GM23338 (cell line): ENCODE data around the gene FNDC1. TPM values are rescaled to one million over a fixed set of nuclear protein-coding genes. Genes with fewer than 3 reads are reported as not detected.

Experiments used
- ATAC-seq: fragments of 200-7000 bp; cut with Tn5 transposase; 3 replicates; pipeline ENCODE4 v1.9.1; 2020
- DNase-seq: peaks from one replicate; pipeline ENCODE4 v3.0.0-alpha.2; 2015; ENCODE audit warnings: low spot score
- H2AFZ ChIP-seq: fragments of 200-600 bp; sonication (generic); 2 replicates; pipeline ENCODE4 v1.8.0; 2016; ENCODE audit warnings: antibody characterized with exemption, mild to moderate bottlenecking, moderate library complexity
- H3F3A ChIP-seq: fragments of 200-600 bp; sonication (generic); replicated peaks from 2 replicates; pipeline ENCODE4 v1.8.0; 2017; ENCODE audit warnings: antibody characterized with exemption, mixed run types, low read depth
- H3K27ac ChIP-seq: fragments of 200-600 bp; sonication (generic); 2 replicates; pipeline ENCODE4 v1.6.1; 2016; ENCODE audit warnings: low read depth
- H3K27me3 ChIP-seq: fragments of 200-600 bp; sonication (generic); 2 replicates; pipeline ENCODE4 v1.8.0; 2016; ENCODE audit warnings: mild to moderate bottlenecking, mixed run types, moderate library complexity; ENCODE audit not compliant: insufficient read depth
- H3K36me3 ChIP-seq: fragments of 200-600 bp; sonication (generic); 2 replicates; pipeline ENCODE4 v1.8.0; 2016; ENCODE audit warnings: mild to moderate bottlenecking; ENCODE audit not compliant: insufficient read depth
- H3K4me1 ChIP-seq: fragments of 200-600 bp; sonication (generic); 2 replicates; pipeline ENCODE4 v1.8.0; 2016; ENCODE audit warnings: mild to moderate bottlenecking, moderate library complexity; ENCODE audit not compliant: insufficient read depth
- H3K4me2 ChIP-seq: fragments of 200-600 bp; sonication (generic); 2 replicates; pipeline ENCODE4 v1.7.1; 2017; ENCODE audit warnings: mixed run types
- H3K4me3 ChIP-seq: fragments of 200-600 bp; sonication (generic); 2 replicates; pipeline ENCODE4 v1.6.1; 2016; ENCODE audit warnings: mixed run types
- H3K79me2 ChIP-seq: fragments of 200-600 bp; sonication (generic); replicated peaks from 2 replicates; pipeline ENCODE4 v1.8.0; 2017; ENCODE audit warnings: mild to moderate bottlenecking; ENCODE audit not compliant: insufficient read depth
- H3K9me2 ChIP-seq: fragments of 200-600 bp; sonication (generic); 2 replicates; pipeline ENCODE4 v1.8.0; 2017; ENCODE audit not compliant: insufficient read depth
- H4K20me1 ChIP-seq: fragments of 200-600 bp; sonication (generic); replicated peaks from 2 replicates; pipeline ENCODE4 v1.8.0; 2017; ENCODE audit warnings: mild to moderate bottlenecking; ENCODE audit not compliant: insufficient read depth
- H3K27ac Mint-ChIP-seq: 2 replicates; pipeline ENCODE4 v1.8.0; 2020; ENCODE audit warnings: inconsistent platforms, mild to moderate bottlenecking, moderate library complexity, mixed read lengths
- H3K27me3 Mint-ChIP-seq: 3 replicates; pipeline ENCODE4 v1.8.0; 2022; ENCODE audit warnings: low read depth, mild to moderate bottlenecking, moderate library complexity, mixed read lengths, inconsistent platforms; ENCODE audit not compliant: insufficient read depth, poor library complexity
- H3K36me3 Mint-ChIP-seq: 3 replicates; pipeline ENCODE4 v1.8.0; 2021; ENCODE audit warnings: low read depth, mild to moderate bottlenecking, inconsistent platforms, moderate library complexity, mixed read lengths
- H3K4me1 Mint-ChIP-seq: 3 replicates; pipeline ENCODE4 v1.8.0; 2020; ENCODE audit warnings: mild to moderate bottlenecking, inconsistent platforms, mixed read lengths
- H3K4me3 Mint-ChIP-seq: 3 replicates; pipeline ENCODE4 v1.8.0; 2021; ENCODE audit warnings: moderate library complexity, mild to moderate bottlenecking, inconsistent platforms, mixed read lengths
- H3K9me3 Mint-ChIP-seq: 3 replicates; pipeline ENCODE4 v1.8.0; 2020; ENCODE audit warnings: moderate library complexity, mild to moderate bottlenecking, inconsistent platforms, mixed read lengths
- CREB1 ChIP-seq: fragments of 250-450 bp; sonication (Bioruptor Pico); IDR thresholded peaks from 2 replicates; pipeline ENCODE4 v1.5.0; 2020; ENCODE audit warnings: low read depth, mild to moderate bottlenecking, moderate library complexity
- EZH2 ChIP-seq: fragments of 200-600 bp; sonication (generic); IDR thresholded peaks from one replicate; pipeline ENCODE4 v1.8.0; 2017; ENCODE audit warnings: antibody characterized with exemption, mild to moderate bottlenecking, low read depth; ENCODE audit not compliant: unreplicated experiment
- JUNB ChIP-seq: IDR thresholded peaks from one replicate; pipeline ENCODE4 v1.6.1; 2016; ENCODE audit warnings: antibody characterized with exemption; ENCODE audit not compliant: unreplicated experiment
- NANOG ChIP-seq: IDR thresholded peaks from 2 replicates; pipeline ENCODE4 v1.6.1; 2016; ENCODE audit warnings: antibody characterized with exemption, borderline replicate concordance
- REST ChIP-seq: IDR thresholded peaks from one replicate; pipeline ENCODE4 v1.6.1; 2018; ENCODE audit warnings: antibody characterized with exemption; ENCODE audit not compliant: unreplicated experiment
- STAT1 ChIP-seq: IDR thresholded peaks from one replicate; pipeline ENCODE4 v1.6.1; 2016; ENCODE audit warnings: antibody characterized with exemption; ENCODE audit not compliant: unreplicated experiment
- ZNF114 ChIP-seq: fragments of 250-450 bp; sonication (Bioruptor Pico); IDR thresholded peaks from 2 replicates; pipeline ENCODE4 v1.5.0; 2020; ENCODE audit warnings: mild to moderate bottlenecking, moderate library complexity
- ZNF331 ChIP-seq: fragments of 250-450 bp; sonication (Bioruptor Pico); IDR thresholded peaks from 2 replicates; pipeline ENCODE4 v1.5.0; 2020; ENCODE audit warnings: low read depth, mild to moderate bottlenecking, moderate library complexity
- polyA plus RNA-seq: library from polyadenylated mRNA; unstranded; fragments of >200 nt; fragmentation: Nextera tagmentation; extraction: Ambion mirVana; gene quantifications from 2 replicates; pipeline ENCODE4 v1.2.1, GENCODE V29; 2016
- total RNA-seq: library from RNA; depleted of rRNA; stranded (reverse); fragments of >200 nt; shearing (Covaris generic); gene quantifications from 2 replicates; pipeline ENCODE4 v1.2.3, GENCODE V29; 2014
- TF ChIP-seq, protein P1 (sequence below): fragments of 250-450 bp; sonication (Bioruptor Pico); IDR thresholded peaks from 2 replicates; pipeline ENCODE4 v1.5.0; 2020; ENCODE audit warnings: mild to moderate bottlenecking, moderate library complexity
- TF ChIP-seq, protein P2 (sequence below): IDR thresholded peaks from 2 replicates; pipeline ENCODE4 v1.6.1; 2016; ENCODE audit warnings: antibody characterized with exemption
- TF ChIP-seq, protein P3 (sequence below), 2 experiments: fragments of 200-600 bp in 1 of 2; sonication (generic) in 1 of 2; conservative IDR thresholded peaks; 2 replicates each; pipeline versions ENCODE4 v1.5.1 to v1.6.1; 2016 to 2017; ENCODE audit warnings: antibody characterized with exemption in 2 of 2, low read depth in 2 of 2, mild to moderate bottlenecking in 2 of 2, moderate library complexity in 1 of 2

FNDC1 gene
- total and polyA plus RNA-seq, 2 experiments from 2014 or later, result 0.38 to 0.57 TPM

DNA sequence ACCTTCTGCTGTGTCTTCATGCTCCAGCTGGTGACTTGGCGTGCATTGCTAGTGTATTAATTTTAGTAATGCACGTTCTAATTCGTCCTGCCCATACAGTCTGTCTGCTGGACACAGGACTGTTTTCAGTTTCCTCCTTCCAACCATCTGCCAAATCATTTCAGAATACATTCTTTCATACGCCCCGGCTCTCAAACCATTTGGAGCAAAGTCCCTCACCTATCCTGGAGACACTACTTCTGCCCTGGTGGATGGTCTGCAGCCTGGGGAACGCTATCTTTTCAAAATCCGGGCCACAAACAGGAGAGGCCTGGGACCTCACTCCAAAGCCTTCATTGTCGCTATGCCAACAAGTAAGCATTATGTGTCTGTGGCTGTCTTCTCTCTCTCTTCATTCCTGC, 60.5 kb downstream of the FNDC1 start (continued):
- TF ChIP-seq, protein P1, sequence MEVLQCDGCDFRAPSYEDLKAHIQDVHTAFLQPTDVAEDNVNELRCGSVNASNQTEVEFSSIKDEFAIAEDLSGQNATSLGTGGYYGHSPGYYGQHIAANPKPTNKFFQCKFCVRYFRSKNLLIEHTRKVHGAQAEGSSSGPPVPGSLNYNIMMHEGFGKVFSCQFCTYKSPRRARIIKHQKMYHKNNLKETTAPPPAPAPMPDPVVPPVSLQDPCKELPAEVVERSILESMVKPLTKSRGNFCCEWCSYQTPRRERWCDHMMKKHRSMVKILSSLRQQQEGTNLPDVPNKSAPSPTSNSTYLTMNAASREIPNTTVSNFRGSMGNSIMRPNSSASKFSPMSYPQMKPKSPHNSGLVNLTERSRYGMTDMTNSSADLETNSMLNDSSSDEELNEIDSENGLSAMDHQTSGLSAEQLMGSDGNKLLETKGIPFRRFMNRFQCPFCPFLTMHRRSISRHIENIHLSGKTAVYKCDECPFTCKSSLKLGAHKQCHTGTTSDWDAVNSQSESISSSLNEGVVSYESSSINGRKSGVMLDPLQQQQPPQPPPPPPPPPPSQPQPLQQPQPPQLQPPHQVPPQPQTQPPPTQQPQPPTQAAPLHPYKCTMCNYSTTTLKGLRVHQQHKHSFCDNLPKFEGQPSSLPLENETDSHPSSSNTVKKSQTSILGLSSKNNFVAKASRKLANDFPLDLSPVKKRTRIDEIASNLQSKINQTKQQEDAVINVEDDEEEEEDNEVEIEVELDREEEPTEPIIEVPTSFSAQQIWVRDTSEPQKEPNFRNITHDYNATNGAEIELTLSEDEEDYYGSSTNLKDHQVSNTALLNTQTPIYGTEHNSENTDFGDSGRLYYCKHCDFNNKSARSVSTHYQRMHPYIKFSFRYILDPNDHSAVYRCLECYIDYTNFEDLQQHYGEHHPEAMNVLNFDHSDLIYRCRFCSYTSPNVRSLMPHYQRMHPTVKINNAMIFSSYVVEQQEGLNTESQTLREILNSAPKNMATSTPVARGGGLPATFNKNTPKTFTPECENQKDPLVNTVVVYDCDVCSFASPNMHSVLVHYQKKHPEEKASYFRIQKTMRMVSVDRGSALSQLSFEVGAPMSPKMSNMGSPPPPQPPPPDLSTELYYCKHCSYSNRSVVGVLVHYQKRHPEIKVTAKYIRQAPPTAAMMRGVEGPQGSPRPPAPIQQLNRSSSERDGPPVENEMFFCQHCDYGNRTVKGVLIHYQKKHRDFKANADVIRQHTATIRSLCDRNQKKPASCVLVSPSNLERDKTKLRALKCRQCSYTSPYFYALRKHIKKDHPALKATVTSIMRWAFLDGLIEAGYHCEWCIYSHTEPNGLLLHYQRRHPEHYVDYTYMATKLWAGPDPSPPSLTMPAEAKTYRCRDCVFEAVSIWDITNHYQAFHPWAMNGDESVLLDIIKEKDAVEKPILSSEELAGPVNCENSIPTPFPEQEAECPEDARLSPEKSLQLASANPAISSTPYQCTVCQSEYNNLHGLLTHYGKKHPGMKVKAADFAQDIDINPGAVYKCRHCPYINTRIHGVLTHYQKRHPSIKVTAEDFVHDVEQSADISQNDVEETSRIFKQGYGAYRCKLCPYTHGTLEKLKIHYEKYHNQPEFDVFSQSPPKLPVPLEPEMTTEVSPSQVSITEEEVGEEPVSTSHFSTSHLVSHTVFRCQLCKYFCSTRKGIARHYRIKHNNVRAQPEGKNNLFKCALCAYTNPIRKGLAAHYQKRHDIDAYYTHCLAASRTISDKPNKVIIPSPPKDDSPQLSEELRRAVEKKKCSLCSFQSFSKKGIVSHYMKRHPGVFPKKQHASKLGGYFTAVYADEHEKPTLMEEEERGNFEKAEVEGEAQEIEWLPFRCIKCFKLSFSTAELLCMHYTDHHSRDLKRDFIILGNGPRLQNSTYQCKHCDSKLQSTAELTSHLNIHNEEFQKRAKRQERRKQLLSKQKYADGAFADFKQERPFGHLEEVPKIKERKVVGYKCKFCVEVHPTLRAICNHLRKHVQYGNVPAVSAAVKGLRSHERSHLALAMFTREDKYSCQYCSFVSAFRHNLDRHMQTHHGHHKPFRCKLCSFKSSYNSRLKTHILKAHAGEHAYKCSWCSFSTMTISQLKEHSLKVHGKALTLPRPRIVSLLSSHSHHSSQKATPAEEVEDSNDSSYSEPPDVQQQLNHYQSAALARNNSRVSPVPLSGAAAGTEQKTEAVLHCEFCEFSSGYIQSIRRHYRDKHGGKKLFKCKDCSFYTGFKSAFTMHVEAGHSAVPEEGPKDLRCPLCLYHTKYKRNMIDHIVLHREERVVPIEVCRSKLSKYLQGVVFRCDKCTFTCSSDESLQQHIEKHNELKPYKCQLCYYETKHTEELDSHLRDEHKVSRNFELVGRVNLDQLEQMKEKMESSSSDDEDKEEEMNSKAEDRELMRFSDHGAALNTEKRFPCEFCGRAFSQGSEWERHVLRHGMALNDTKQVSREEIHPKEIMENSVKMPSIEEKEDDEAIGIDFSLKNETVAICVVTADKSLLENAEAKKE (CRISPR knock-in tag), result no peak
- no peak for TF ChIP-seq CREB1 (CRISPR knock-in tag)
- TF ChIP-seq NANOG, result no peak
- TF ChIP-seq, protein P2, sequence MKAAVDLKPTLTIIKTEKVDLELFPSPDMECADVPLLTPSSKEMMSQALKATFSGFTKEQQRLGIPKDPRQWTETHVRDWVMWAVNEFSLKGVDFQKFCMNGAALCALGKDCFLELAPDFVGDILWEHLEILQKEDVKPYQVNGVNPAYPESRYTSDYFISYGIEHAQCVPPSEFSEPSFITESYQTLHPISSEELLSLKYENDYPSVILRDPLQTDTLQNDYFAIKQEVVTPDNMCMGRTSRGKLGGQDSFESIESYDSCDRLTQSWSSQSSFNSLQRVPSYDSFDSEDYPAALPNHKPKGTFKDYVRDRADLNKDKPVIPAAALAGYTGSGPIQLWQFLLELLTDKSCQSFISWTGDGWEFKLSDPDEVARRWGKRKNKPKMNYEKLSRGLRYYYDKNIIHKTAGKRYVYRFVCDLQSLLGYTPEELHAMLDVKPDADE, result no peak
- TF ChIP-seq JUNB, result no peak
- TF ChIP-seq ZNF114 (CRISPR knock-in tag), result no peak
- TF ChIP-seq ZNF331, result no peak
- no peak for TF ChIP-seq STAT1

DNA sequence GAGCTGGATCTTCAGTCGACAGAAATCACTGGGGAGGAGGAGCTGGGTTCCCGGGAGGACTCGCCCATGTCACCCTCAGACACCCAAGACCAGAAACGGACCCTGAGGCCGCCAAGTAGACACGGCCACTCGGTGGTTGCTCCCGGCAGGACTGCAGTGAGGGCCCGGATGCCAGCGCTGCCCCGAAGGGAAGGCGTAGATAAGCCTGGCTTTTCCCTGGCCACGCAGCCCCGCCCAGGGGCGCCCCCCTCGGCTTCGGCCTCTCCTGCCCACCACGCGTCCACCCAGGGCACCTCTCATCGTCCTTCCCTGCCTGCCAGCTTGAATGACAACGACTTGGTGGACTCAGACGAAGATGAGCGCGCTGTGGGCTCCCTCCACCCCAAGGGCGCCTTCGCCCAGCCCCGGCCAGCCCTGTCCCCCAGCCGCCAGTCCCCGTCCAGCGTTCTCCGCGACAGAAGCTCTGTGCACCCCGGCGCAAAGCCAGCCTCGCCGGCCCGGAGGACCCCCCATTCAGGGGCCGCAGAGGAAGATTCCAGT, 63.0 kb downstream of the FNDC1 start:
- Histone ChIP-seq H3K27me3 (peaks cover 48% of the 10 kb centered on the region), H2AFZ (0 out of 2 replicates have a peak overlapping the region, but pooled peaks have one; percentile 18), H3F3A (0 out of 2 replicates have a peak, but pooled peaks cover 3% of the 10 kb centered on the region), H3K27ac (no peak overlapping the region), H4K20me1 (no peaks in the 10 kb centered on the region; the same call in 1 of the 2 replicates), H3K9me2 (no peaks in the 10 kb centered on the region), H3K4me3 (no peak overlapping the region), H3K36me3 (no peaks in the 10 kb centered on the region), H3K4me1 (no peaks in the 10 kb centered on the region), H3K79me2 (no peaks in the 10 kb centered on the region), H3K4me2 (no peak overlapping the region)
- Mint-ChIP-seq H3K4me1 (no peaks in the 10 kb centered on the region; the same call in 2 of the 3 replicates), H3K36me3 (no peaks in the 10 kb centered on the region), H3K27me3 (peaks cover 33% of the 10 kb centered on the region), H3K9me3 (no peaks in the 10 kb centered on the region), H3K4me3 (no peak overlapping the region), H3K27ac (no peak overlapping the region)
- no peak for ATAC-seq
- DNase-seq, result no peak
- TF ChIP-seq REST (no peak), EZH2 (no peak), ZNF114 (CRISPR knock-in tag) (no peak)
- TF ChIP-seq, protein P3, sequence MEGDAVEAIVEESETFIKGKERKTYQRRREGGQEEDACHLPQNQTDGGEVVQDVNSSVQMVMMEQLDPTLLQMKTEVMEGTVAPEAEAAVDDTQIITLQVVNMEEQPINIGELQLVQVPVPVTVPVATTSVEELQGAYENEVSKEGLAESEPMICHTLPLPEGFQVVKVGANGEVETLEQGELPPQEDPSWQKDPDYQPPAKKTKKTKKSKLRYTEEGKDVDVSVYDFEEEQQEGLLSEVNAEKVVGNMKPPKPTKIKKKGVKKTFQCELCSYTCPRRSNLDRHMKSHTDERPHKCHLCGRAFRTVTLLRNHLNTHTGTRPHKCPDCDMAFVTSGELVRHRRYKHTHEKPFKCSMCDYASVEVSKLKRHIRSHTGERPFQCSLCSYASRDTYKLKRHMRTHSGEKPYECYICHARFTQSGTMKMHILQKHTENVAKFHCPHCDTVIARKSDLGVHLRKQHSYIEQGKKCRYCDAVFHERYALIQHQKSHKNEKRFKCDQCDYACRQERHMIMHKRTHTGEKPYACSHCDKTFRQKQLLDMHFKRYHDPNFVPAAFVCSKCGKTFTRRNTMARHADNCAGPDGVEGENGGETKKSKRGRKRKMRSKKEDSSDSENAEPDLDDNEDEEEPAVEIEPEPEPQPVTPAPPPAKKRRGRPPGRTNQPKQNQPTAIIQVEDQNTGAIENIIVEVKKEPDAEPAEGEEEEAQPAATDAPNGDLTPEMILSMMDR (conservative IDR thresholded peaks at IDR 0.05; ENCODE audit: low read depth in 2 of 2), result no peak
